CD14-positive monocyte (primary cell): ENCODE data around the gene PRAMEF17. TPM values are rescaled to one million over a fixed set of nuclear protein-coding genes. Genes with fewer than 3 reads are reported as not detected.
"Not testable (repeated sequence)": the region's sequence is repeated elsewhere in the genome, so short reads cannot be mapped to it uniquely, and the experiment has no call there.

ENCODE experiments used
- DNase-seq, 3 donors: peaks; one replicate each; pipeline ENCODE4 v3.0.0-alpha.2; 2011 to 2022
- H2AFZ ChIP-seq: 2 replicates; pipeline ENCODE4 v1.6.0; 2012; ENCODE audit warnings: mild to moderate bottlenecking, low read depth, low read length, inconsistent platforms; ENCODE audit not compliant: insufficient read depth, poor library complexity, severe bottlenecking
- H3K27ac ChIP-seq, 2 donors: 1 replicate in 1 of 2; 2 replicates in 1 of 2; pipeline ENCODE4 v1.5.1; 2012 to 2013; ENCODE audit warnings: low read length in 2 of 2, control low read depth in 1 of 2, inconsistent platforms in 1 of 2, low read depth in 1 of 2, mild to moderate bottlenecking in 1 of 2
- H3K27me3 ChIP-seq, 2 donors: one replicate each; pipeline versions ENCODE4 v1.6.0 to v1.6.1; 2011 to 2013; ENCODE audit warnings: low read length in 2 of 2; ENCODE audit not compliant: control insufficient read depth in 2 of 2, insufficient read depth in 2 of 2
- H3K36me3 ChIP-seq, 2 donors: replicated peaks in 1 of 2; 1 replicate in 1 of 2; 2 replicates in 1 of 2; pipeline versions ENCODE4 v1.5.1 to v1.6.1; 2012 to 2013; ENCODE audit warnings: low read length in 2 of 2, control low read depth in 1 of 2, inconsistent platforms in 1 of 2, mild to moderate bottlenecking in 1 of 2; ENCODE audit not compliant: insufficient read depth in 2 of 2, control insufficient read depth in 1 of 2
- H3K4me1 ChIP-seq, 2 donors: 1 replicate in 1 of 2; 2 replicates in 1 of 2; pipeline versions ENCODE4 v1.5.1 to v1.6.1; 2012 to 2013; ENCODE audit warnings: low read length in 2 of 2, control low read depth in 1 of 2, inconsistent platforms in 1 of 2, mild to moderate bottlenecking in 1 of 2, moderate library complexity in 1 of 2; ENCODE audit not compliant: insufficient read depth in 2 of 2, control insufficient read depth in 1 of 2
- H3K4me2 ChIP-seq: replicated peaks from 2 replicates; pipeline ENCODE3; 2012; ENCODE audit warnings: low read length, moderate library complexity, mild to moderate bottlenecking; ENCODE audit not compliant: poor library complexity, severe bottlenecking; ENCODE audit errors: extremely low read depth
- H3K4me3 ChIP-seq, 3 experiments: fragments of 200-600 bp in 1 of 3; sonication (generic) in 1 of 3; replicated peaks in 1 of 3; 1 replicate in 2 of 3; 2 replicates in 1 of 3; pipeline ENCODE4 v1.5.1; 2011 to 2013; ENCODE audit warnings: low read length in 3 of 3, mild to moderate bottlenecking in 3 of 3, control low read depth in 2 of 3, low read depth in 2 of 3, inconsistent platforms in 1 of 3, moderate library complexity in 1 of 3
- H3K79me2 ChIP-seq: 2 replicates; pipeline ENCODE4 v1.6.0; 2012; ENCODE audit warnings: mild to moderate bottlenecking, control low read depth, inconsistent platforms, low read length, moderate library complexity; ENCODE audit not compliant: insufficient read depth
- H3K9ac ChIP-seq: 2 replicates; pipeline ENCODE4 v1.6.0; 2017; ENCODE audit warnings: low read length, mild to moderate bottlenecking; ENCODE audit not compliant: insufficient read depth, poor library complexity, severe bottlenecking
- H3K9me3 ChIP-seq, 2 donors: replicated peaks in 1 of 2; 1 replicate in 1 of 2; 2 replicates in 1 of 2; pipeline versions ENCODE4 v1.5.1 to v1.6.1; 2012 to 2013; ENCODE audit warnings: low read length in 2 of 2, control low read depth in 1 of 2; ENCODE audit not compliant: control insufficient read depth in 1 of 2, insufficient read depth in 1 of 2
- H4K20me1 ChIP-seq: 2 replicates; pipeline ENCODE4 v1.6.0; 2012; ENCODE audit warnings: mild to moderate bottlenecking, low read length, control low read depth, moderate library complexity; ENCODE audit not compliant: insufficient read depth
- H3K27ac Mint-ChIP-seq, 7 donors: one replicate each; pipeline ENCODE4 v1.8.0; 2020; ENCODE audit warnings: mild to moderate bottlenecking in 7 of 7, mixed read lengths in 7 of 7, moderate library complexity in 6 of 7, inconsistent platforms in 2 of 7
- H3K27me3 Mint-ChIP-seq, 3 donors: one replicate each; pipeline ENCODE4 v1.8.0; 2021 to 2022; ENCODE audit warnings: low read depth in 3 of 3, mild to moderate bottlenecking in 3 of 3, mixed read lengths in 3 of 3, moderate library complexity in 3 of 3, inconsistent platforms in 1 of 3
- H3K36me3 Mint-ChIP-seq, 2 donors: one replicate each; pipeline ENCODE4 v1.8.0; 2020; ENCODE audit warnings: mixed read lengths in 2 of 2, inconsistent platforms in 1 of 2, mild to moderate bottlenecking in 1 of 2
- H3K4me1 Mint-ChIP-seq: one replicate; pipeline ENCODE4 v1.8.0; 2020; ENCODE audit warnings: mild to moderate bottlenecking, mixed read lengths
- H3K4me3 Mint-ChIP-seq, 2 donors: one replicate each; pipeline ENCODE4 v1.8.0; 2020; ENCODE audit warnings: mild to moderate bottlenecking in 2 of 2, mixed read lengths in 2 of 2, moderate library complexity in 1 of 2
- H3K9me3 Mint-ChIP-seq, 7 donors: one replicate each; pipeline ENCODE4 v1.8.0; 2020 to 2022; ENCODE audit warnings: mixed read lengths in 7 of 7, mild to moderate bottlenecking in 6 of 7, moderate library complexity in 6 of 7, inconsistent platforms in 2 of 7
- WGBS: methylation state at CpG from one replicate; pipeline ENCODE4 v1.1.5; 2013; ENCODE audit warnings: missing lambda C conversion rate; ENCODE audit not compliant: insufficient coverage; 5-methylcytosine and 5-hydroxymethylcytosine counted together
- intact Hi-C, 2 donors: fragments of 100-400 bp; cut with micrococcal nuclease; formaldehyde crosslinking; loops; one replicate each; pipeline versions ENCODE4 v1.15.0 to v1.15.1; 2023
- polyA plus RNA-seq, 3 donors: library from polyadenylated mRNA; depleted of rRNA in 1 of 3; unstranded in 2 of 3; stranded (reverse) in 1 of 3; fragments of 300-500 nt in 2 of 3; fragments of >200 nt in 1 of 3; fragmentation: Illumina TruSeq in 2 of 3; gene quantifications; 1 replicate in 2 of 3; 2 replicates in 1 of 3; pipeline ENCODE4 v1.2.3, GENCODE V29; 2012 to 2021
- TF ChIP-seq, protein P1 (sequence below): fragments of 200-600 bp; IDR thresholded peaks from one replicate; pipeline ENCODE4 v1.8.0; 2022; ENCODE audit warnings: antibody characterized with exemption, mild to moderate bottlenecking

PRAMEF17 gene
- polyA plus RNA-seq, 3 donors, result not detected

DNA sequence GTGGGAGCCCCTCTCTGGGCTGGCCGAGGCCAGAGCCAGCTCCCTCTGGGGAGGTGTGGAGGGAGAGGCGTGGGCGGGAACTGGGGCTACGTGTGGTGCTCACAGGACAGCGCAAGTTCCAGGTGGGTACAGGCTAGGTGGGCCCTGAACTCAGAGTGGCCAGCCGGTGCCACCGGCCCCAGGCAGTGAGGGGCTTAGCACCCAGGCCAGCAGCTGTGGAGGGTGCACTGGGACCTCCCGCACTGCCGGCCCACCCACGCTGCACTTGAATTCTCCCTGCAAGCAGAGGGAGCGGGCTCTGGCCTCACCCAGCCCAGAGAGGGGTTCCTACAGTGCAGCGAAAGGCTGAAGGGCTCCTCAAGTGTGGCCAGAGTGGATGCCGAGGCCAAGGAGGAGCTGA lies 41.1 kb downstream of the PRAMEF17 start:
- no peaks in the 10 kb centered on the region for H3K36me3 ChIP-seq
- no peaks in the 10 kb centered on the region for H4K20me1 ChIP-seq
- H3K9ac ChIP-seq, result no peak overlapping the region
- WGBS, result 97% methylated on average over 12 of the region's 13 CpGs
- Mint-ChIP-seq H3K27me3 (peaks cover 0 to 3% (median 1%) of the 10 kb centered on the region in 3 donors), H3K36me3 (no peaks in the 10 kb centered on the region), H3K27ac (peak overlapping the region in 1 of 7 donors; percentile 25), H3K9me3 (peaks cover 3 to 10% (median 7%) of the 10 kb centered on the region in 7 donors), H3K4me1 (no peaks in the 10 kb centered on the region), H3K4me3 (no peak overlapping the region)
- no peak overlapping the region for H3K4me3 ChIP-seq
- no peak for DNase-seq
- H3K27me3 ChIP-seq, result no peaks in the 10 kb centered on the region
- intact Hi-C loops, result no loop called here
- no peaks in the 10 kb centered on the region for H3K4me1 ChIP-seq
- no peak overlapping the region for H2AFZ ChIP-seq
- no peak overlapping the region for H3K27ac ChIP-seq
- no peaks in the 10 kb centered on the region for H3K79me2 ChIP-seq
- TF ChIP-seq, protein P1, sequence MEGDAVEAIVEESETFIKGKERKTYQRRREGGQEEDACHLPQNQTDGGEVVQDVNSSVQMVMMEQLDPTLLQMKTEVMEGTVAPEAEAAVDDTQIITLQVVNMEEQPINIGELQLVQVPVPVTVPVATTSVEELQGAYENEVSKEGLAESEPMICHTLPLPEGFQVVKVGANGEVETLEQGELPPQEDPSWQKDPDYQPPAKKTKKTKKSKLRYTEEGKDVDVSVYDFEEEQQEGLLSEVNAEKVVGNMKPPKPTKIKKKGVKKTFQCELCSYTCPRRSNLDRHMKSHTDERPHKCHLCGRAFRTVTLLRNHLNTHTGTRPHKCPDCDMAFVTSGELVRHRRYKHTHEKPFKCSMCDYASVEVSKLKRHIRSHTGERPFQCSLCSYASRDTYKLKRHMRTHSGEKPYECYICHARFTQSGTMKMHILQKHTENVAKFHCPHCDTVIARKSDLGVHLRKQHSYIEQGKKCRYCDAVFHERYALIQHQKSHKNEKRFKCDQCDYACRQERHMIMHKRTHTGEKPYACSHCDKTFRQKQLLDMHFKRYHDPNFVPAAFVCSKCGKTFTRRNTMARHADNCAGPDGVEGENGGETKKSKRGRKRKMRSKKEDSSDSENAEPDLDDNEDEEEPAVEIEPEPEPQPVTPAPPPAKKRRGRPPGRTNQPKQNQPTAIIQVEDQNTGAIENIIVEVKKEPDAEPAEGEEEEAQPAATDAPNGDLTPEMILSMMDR, result no peak
- H3K4me2 ChIP-seq, result no peak overlapping the region
- peaks cover 0 to 7% of the 10 kb centered on the region in 2 donors for H3K9me3 ChIP-seq

DNA sequence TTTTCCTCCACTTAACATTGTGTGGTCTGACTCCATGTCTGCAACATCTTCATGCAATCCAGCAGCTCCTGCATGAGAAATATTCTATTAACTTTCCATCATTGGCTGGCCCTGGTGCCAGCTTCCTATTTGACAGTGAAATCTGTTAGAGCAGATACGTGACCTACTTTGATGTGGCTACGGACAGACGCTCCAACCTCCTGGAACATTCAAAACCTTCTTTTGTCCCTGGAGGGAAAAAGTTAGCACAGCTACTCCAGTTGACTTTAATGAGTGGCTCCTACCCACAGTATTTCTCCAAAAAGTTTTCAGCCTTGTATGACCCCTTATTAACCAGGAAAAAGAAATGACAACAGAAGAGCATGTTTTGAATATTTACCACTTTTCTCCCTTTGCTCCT lies 42.8 kb downstream of the PRAMEF17 start:
- Histone ChIP-seq H3K79me2 (no peaks in the 10 kb centered on the region), H2AFZ (no peak overlapping the region), H3K4me1 (no peaks in the 10 kb centered on the region), H3K9me3 (peaks cover 0 to 7% of the 10 kb centered on the region in 2 donors), H3K36me3 (no peaks in the 10 kb centered on the region), H3K4me3 (no peak overlapping the region), H3K9ac (no peak overlapping the region), H4K20me1 (no peaks in the 10 kb centered on the region), H3K27ac (no peak overlapping the region), H3K27me3 (no peaks in the 10 kb centered on the region), H3K4me2 (no peak overlapping the region)
- Mint-ChIP-seq H3K27ac (no peak overlapping the region), H3K36me3 (no peaks in the 10 kb centered on the region), H3K27me3 (peaks cover 0 to 8% (median 1%) of the 10 kb centered on the region in 3 donors), H3K4me3 (no peak overlapping the region), H3K4me1 (no peaks in the 10 kb centered on the region), H3K9me3 (peaks cover 3 to 10% (median 7%) of the 10 kb centered on the region in 7 donors)
- intact Hi-C loops, result no loop called here
- no peak for DNase-seq
- WGBS, result no CpG with 5 or more reads among the region's 3 CpGs
- TF ChIP-seq, protein P1, result no peak

DNA sequence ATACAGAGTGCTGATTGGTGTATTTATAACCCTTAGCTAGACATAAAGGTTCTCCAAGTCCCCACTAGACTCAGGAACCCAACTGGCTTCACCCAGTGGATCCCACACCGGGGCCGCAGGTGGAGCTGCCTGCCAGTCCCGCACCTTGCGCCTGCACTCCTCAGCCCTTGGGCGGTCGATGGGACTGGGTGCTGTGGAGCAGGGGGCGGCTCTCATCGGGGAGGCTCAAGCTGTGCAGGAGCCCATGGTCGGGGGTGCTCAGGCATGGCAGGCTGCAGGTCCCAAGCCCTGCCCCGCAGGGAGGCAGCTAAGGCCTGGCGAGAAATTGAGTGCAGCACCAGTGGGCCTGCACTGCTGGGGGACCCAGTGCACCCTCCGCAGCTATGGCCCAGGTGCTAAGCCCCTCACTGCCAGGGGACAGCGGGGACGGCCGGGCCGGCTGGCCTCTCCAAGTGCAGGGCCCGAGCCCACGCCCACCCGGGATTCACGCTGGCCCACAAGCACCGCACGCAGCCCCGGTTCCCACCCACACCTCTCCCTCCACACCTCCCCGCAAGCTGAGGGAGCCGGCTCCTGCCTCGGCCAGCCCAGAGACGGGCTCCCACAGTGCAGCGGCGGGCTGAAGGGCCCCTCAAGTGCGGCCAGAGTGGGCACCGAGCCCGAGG lies 44.4 kb downstream of the PRAMEF17 start:
- H3K4me3 ChIP-seq, H3K36me3 ChIP-seq, H3K4me1 Mint-ChIP-seq, H3K9me3 ChIP-seq, H3K27ac Mint-ChIP-seq, H3K4me2 ChIP-seq, H3K9ac ChIP-seq, H2AFZ ChIP-seq, H3K36me3 Mint-ChIP-seq, H3K27me3 ChIP-seq, H3K79me2 ChIP-seq, DNase-seq, intact Hi-C loops, H3K27ac ChIP-seq, H3K4me1 ChIP-seq, H3K4me3 Mint-ChIP-seq, H4K20me1 ChIP-seq, H3K27me3 Mint-ChIP-seq: not testable (repeated sequence)
- WGBS, result 93% methylated on average over 26 of the region's 32 CpGs
- H3K9me3 Mint-ChIP-seq, result peaks cover 6 to 15% (median 10%) of the 10 kb centered on the region in 7 donors
